Endodermal cell (in vitro differentiated cells): ENCODE results near the gene CCT5. TPM values are rescaled to one million over a fixed set of nuclear protein-coding genes. Genes with fewer than 3 reads are reported as not detected.

ENCODE experiments used
- DNase-seq: peaks from one replicate; pipeline ENCODE4 v3.0.0-alpha.2; 2017
- H3K27ac ChIP-seq: 2 replicates; pipeline ENCODE4 v1.5.1; 2013; ENCODE audit warnings: mild to moderate bottlenecking, low read depth, low read length, moderate library complexity
- H3K27me3 ChIP-seq: 2 replicates; pipeline ENCODE4 v1.6.1; 2013; ENCODE audit warnings: mild to moderate bottlenecking, low read length, moderate library complexity; ENCODE audit not compliant: insufficient read depth, control insufficient read depth, poor library complexity, severe bottlenecking
- H3K36me3 ChIP-seq: 2 replicates; pipeline ENCODE4 v1.7.0; 2013; ENCODE audit warnings: mild to moderate bottlenecking, low read length, moderate library complexity; ENCODE audit not compliant: control insufficient read depth, insufficient read depth
- H3K4me1 ChIP-seq: one replicate; pipeline ENCODE4 v1.7.0; 2013; ENCODE audit warnings: low read length; ENCODE audit not compliant: control insufficient read depth, insufficient read depth
- H3K4me3 ChIP-seq: 2 replicates; pipeline ENCODE4 v1.5.1; 2013; ENCODE audit warnings: mild to moderate bottlenecking, low read length, moderate library complexity
- H3K9ac ChIP-seq: 2 replicates; pipeline ENCODE4 v1.6.1; 2013; ENCODE audit warnings: mild to moderate bottlenecking, low read length, moderate library complexity; ENCODE audit not compliant: poor library complexity, severe bottlenecking; ENCODE audit errors: extremely low read depth
- H3K9me3 ChIP-seq: 2 replicates; pipeline ENCODE4 v1.6.1; 2013; ENCODE audit warnings: mild to moderate bottlenecking, low read length, moderate library complexity; ENCODE audit not compliant: control insufficient read depth
- H3K27ac Mint-ChIP-seq: 2 replicates; pipeline ENCODE4 v1.8.0; 2020; ENCODE audit warnings: mixed read lengths
- H3K27me3 Mint-ChIP-seq: 2 replicates; pipeline ENCODE4 v1.8.0; 2021; ENCODE audit warnings: mild to moderate bottlenecking, mixed read lengths; ENCODE audit not compliant: insufficient read depth
- H3K36me3 Mint-ChIP-seq: 2 replicates; pipeline ENCODE4 v1.8.0; 2020; ENCODE audit warnings: low read depth, mixed read lengths
- H3K4me1 Mint-ChIP-seq: 2 replicates; pipeline ENCODE4 v1.8.0; 2020; ENCODE audit warnings: mixed read lengths
- H3K4me3 Mint-ChIP-seq: 2 replicates; pipeline ENCODE4 v1.8.0; 2020; ENCODE audit warnings: mild to moderate bottlenecking, moderate library complexity, mixed read lengths
- H3K9me3 Mint-ChIP-seq: 2 replicates; pipeline ENCODE4 v1.8.0; 2020; ENCODE audit warnings: mild to moderate bottlenecking, mixed read lengths
- WGBS, 2 experiments: methylation state at CpG; one replicate each; pipeline versions ENCODE4 v1.1.5 to v1.1.7; 2013; ENCODE audit warnings: missing lambda C conversion rate in 2 of 2, mixed read lengths in 1 of 2; ENCODE audit not compliant: insufficient coverage in 1 of 2, insufficient read length in 1 of 2; 5-methylcytosine and 5-hydroxymethylcytosine counted together
- total RNA-seq, 2 donors: library from RNA; stranded (reverse); fragmentation: NEBNext Ultra II Directional in 1 of 2; extraction: Animal tissue kit (Norgen Biotek cat#: 25700) in 1 of 2; gene quantifications; 2 replicates in 1 of 2; 3 replicates in 1 of 2; pipeline ENCODE4 v1.2.1, GENCODE V29; 2021
- TF ChIP-seq, protein P1 (sequence below): fragments of 200-600 bp; sonication (generic); conservative IDR thresholded peaks from 2 replicates; pipeline ENCODE4 v1.5.0; 2021; ENCODE audit warnings: antibody characterized with exemption, mild to moderate bottlenecking

Gene CCT5
- total RNA-seq, 2 donors from 2014 or later: 316 to 356 TPM

DNA sequence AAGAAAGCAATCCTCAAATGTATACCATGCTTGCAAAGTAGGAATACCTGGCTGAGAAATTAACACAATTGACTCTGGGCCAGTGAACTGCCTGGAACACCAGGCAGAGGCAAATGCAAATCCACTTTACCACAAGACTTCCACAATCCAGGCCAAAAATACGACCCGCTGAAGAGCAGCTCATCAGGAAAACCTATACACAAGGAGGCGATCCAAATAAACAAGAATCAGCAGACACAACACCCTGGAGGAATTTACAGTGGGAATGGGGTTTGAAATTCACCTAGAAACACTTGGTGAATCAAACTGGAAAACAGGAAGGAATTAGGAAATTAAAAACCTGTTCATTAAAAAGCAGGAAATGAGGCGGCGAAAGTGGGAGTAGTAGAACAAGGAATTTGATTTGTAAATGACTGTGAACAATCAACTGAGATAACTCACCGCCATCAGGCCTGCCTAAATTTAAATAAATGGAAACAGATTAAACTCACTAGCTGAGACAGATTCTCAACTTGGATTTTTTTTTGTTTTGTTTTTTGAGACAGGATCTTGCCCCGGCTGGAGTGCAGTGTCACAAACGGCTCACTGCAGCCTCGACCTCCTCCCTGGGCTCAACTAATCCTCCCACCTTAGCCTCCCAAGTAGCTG lies 41.7 kb downstream of the CCT5 start:
- Histone ChIP-seq H3K36me3 (no peaks in the 10 kb centered on the region), H3K27me3 (no peaks in the 10 kb centered on the region), H3K27ac (no peak overlapping the region), H3K4me1 (no peaks in the 10 kb centered on the region), H3K9me3 (no peaks in the 10 kb centered on the region), H3K4me3 (no peak overlapping the region), H3K9ac (no peak overlapping the region)
- TF ChIP-seq, protein P1, sequence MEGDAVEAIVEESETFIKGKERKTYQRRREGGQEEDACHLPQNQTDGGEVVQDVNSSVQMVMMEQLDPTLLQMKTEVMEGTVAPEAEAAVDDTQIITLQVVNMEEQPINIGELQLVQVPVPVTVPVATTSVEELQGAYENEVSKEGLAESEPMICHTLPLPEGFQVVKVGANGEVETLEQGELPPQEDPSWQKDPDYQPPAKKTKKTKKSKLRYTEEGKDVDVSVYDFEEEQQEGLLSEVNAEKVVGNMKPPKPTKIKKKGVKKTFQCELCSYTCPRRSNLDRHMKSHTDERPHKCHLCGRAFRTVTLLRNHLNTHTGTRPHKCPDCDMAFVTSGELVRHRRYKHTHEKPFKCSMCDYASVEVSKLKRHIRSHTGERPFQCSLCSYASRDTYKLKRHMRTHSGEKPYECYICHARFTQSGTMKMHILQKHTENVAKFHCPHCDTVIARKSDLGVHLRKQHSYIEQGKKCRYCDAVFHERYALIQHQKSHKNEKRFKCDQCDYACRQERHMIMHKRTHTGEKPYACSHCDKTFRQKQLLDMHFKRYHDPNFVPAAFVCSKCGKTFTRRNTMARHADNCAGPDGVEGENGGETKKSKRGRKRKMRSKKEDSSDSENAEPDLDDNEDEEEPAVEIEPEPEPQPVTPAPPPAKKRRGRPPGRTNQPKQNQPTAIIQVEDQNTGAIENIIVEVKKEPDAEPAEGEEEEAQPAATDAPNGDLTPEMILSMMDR: no peak
- WGBS, 2 experiments: 92% methylated on average over 4 to 9 of the region's 9 CpGs
- Mint-ChIP-seq H3K4me3 (no peak overlapping the region), H3K36me3 (peaks cover 16% of the 10 kb centered on the region), H3K9me3 (peaks cover 8% of the 10 kb centered on the region), H3K27ac (no peak overlapping the region), H3K4me1 (no peaks in the 10 kb centered on the region), H3K27me3 (no peaks in the 10 kb centered on the region)
- no peak for DNase-seq

DNA sequence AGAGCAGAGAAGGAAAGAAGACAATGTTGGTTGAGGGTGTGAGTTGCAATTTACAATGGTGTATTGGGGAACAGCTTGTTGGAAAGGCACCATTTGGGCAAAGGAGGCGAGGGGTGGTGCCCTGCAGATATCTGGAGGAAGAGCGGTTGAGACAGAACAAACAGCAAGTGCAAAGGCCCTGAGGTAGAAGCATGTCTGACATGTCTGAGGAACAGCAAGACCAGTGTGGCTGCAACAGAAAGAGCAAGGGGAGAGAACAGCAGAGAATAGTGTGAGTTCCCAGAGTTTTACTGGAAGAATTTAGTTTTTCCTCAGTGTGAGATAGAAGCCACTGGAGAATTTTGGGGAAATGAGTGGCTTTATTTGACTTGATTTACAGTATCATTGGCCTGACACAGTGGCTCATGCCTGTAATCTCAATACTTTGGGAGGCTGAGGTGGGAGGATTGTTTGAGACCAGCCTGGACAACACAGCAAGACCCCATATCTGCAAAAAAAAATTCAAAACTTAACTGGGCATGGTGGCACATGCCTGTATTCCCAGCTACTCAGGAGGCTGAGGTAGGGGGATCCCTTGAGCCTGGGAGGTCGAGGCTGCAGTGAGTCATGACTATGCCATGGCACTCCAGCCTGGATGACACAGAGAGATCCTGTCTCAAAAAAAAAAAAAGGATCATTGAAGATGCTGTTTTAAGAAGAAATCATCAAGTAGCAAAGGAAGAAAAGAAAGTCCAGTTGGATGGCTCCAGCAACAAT lies 44.0 kb downstream of the CCT5 start:
- no peak overlapping the region for H3K27ac ChIP-seq
- no peak overlapping the region for H3K27ac Mint-ChIP-seq
- H3K27me3 ChIP-seq: no peaks in the 10 kb centered on the region
- no peak for DNase-seq
- 88 to 94% methylated on average over 3 of the region's 3 CpGs for WGBS, 2 experiments
- H3K4me3 Mint-ChIP-seq: no peak overlapping the region
- peaks cover 12% of the 10 kb centered on the region for H3K36me3 Mint-ChIP-seq
- peaks cover 8% of the 10 kb centered on the region for H3K4me1 Mint-ChIP-seq
- no peaks in the 10 kb centered on the region for H3K27me3 Mint-ChIP-seq
- no peaks in the 10 kb centered on the region for H3K9me3 ChIP-seq
- peaks cover 8% of the 10 kb centered on the region for H3K9me3 Mint-ChIP-seq
- H3K4me3 ChIP-seq: no peak overlapping the region
- no peaks in the 10 kb centered on the region for H3K36me3 ChIP-seq
- H3K9ac ChIP-seq: no peak overlapping the region
- TF ChIP-seq, protein P1: no peak
- H3K4me1 ChIP-seq: no peaks in the 10 kb centered on the region

DNA sequence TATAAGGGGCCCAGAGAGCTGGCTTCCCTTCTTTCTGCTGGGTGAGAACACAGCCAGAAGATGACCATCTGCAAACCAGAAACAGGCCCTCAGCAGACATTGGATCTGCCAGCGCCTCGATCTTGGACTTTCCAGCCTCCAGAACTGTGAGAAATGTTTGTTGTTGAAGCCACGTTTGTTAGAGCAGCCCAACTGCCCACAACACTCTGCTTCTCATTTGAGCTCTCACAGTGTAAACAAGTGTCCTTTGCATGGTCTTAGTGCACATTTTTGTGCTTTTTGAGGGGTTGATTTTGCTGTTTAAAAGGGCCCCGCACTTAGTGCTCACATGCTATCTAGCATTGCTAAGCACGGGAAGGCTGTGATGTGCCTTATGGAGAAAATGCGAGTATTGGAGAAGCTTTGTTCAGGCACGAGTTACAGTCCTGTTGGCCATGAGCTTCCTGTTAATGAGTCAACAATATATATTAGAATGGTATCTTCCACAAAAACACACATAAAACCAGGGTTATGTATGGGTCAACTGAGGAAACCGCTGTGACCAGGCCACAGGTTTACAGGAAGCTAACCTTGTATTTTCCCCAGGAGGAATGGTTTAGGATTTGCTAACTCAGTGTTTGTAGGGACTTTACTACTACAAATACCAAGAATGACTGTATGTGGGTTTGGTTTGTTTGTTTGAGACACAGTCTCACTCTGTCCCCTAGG lies 45.7 kb downstream of the CCT5 start:
- Histone ChIP-seq H3K4me3 (no peak overlapping the region), H3K9me3 (no peaks in the 10 kb centered on the region), H3K4me1 (no peaks in the 10 kb centered on the region), H3K27ac (no peak overlapping the region), H3K36me3 (no peaks in the 10 kb centered on the region), H3K27me3 (no peaks in the 10 kb centered on the region), H3K9ac (no peak overlapping the region)
- Mint-ChIP-seq H3K36me3 (peaks cover 11% of the 10 kb centered on the region), H3K4me1 (peaks cover 8% of the 10 kb centered on the region), H3K9me3 (peaks cover 12% of the 10 kb centered on the region), H3K4me3 (no peak overlapping the region), H3K27me3 (no peaks in the 10 kb centered on the region), H3K27ac (no peak overlapping the region)
- TF ChIP-seq, protein P1: no peak
- WGBS, 2 experiments: 80 to 81% methylated on average over 6 to 8 of the region's 8 CpGs
- no peak for DNase-seq
